OCI-LY3 (cell line): ENCODE results near the gene TAS2R39.

ENCODE experiments used
- H2AFZ ChIP-seq: fragments of 200-600, 300-600 bp; shearing (Covaris generic); 2 replicates; pipeline ENCODE4 v1.6.0; 2014; ENCODE audit warnings: antibody characterized with exemption, low read depth, low read length
- H3K27ac ChIP-seq: fragments of 200-600, 300-600 bp; sonication (generic); 2 replicates; pipeline ENCODE4 v1.5.1; 2014; ENCODE audit warnings: mild to moderate bottlenecking, low read length, moderate library complexity, mixed read lengths
- H3K27me3 ChIP-seq: fragments of 200-600, 300-600 bp; sonication (generic); 2 replicates; pipeline ENCODE4 v1.6.1; 2014; ENCODE audit warnings: low read depth, low read length, mixed read lengths
- H3K36me3 ChIP-seq: fragments of 200-600, 300-600 bp; sonication (generic); replicated peaks from 2 replicates; pipeline ENCODE3; 2014; ENCODE audit warnings: low read depth, low read length, mixed read lengths
- H3K4me1 ChIP-seq: fragments of 300-600, 200-600 bp; sonication (generic); 2 replicates; pipeline ENCODE4 v1.6.1; 2014; ENCODE audit warnings: low read length, mixed read lengths
- H3K4me2 ChIP-seq: fragments of 200-600, 300-600 bp; sonication (generic); 2 replicates; pipeline ENCODE4 v1.6.1; 2014; ENCODE audit warnings: low read length, mixed read lengths
- H3K4me3 ChIP-seq: fragments of 300-600, 200-600 bp; sonication (generic); 2 replicates; pipeline ENCODE4 v1.5.1; 2014; ENCODE audit warnings: antibody characterized with exemption, mild to moderate bottlenecking, low read length, moderate library complexity
- H3K79me2 ChIP-seq: fragments of 300-600, 200-600 bp; shearing (Covaris generic); 2 replicates; pipeline ENCODE4 v1.6.1; 2014; ENCODE audit warnings: mild to moderate bottlenecking, low read length, mixed read lengths
- H3K9ac ChIP-seq: fragments of 300-600, 200-600 bp; shearing (Covaris generic); 2 replicates; pipeline ENCODE4 v1.6.0; 2014; ENCODE audit warnings: mild to moderate bottlenecking, low read length, moderate library complexity
- H3K9me3 ChIP-seq: fragments of 200-600, 300-600 bp; shearing (Covaris generic); 2 replicates; pipeline ENCODE4 v1.6.1; 2014; ENCODE audit warnings: low read length, mixed read lengths; ENCODE audit not compliant: insufficient read depth
- H4K20me1 ChIP-seq: fragments of 200-600, 300-600 bp; sonication (generic); 2 replicates; pipeline ENCODE4 v1.6.1; 2016; ENCODE audit warnings: low read length, mixed read lengths; ENCODE audit not compliant: insufficient read depth
- EZH2phosphoT487 ChIP-seq: fragments of 200-600 bp; shearing (Covaris generic); IDR thresholded peaks from 2 replicates; pipeline ENCODE4 v1.6.1; 2018; ENCODE audit warnings: antibody characterized with exemption, mixed run types, low read depth
- TF ChIP-seq, protein P1 (sequence below): fragments of 200-600, 300-600 bp; sonication (generic); IDR thresholded peaks from 2 replicates; pipeline ENCODE4 v1.5.1; 2014; ENCODE audit warnings: antibody characterized with exemption, low read length, low read depth

The TAS2R39 gene

DNA sequence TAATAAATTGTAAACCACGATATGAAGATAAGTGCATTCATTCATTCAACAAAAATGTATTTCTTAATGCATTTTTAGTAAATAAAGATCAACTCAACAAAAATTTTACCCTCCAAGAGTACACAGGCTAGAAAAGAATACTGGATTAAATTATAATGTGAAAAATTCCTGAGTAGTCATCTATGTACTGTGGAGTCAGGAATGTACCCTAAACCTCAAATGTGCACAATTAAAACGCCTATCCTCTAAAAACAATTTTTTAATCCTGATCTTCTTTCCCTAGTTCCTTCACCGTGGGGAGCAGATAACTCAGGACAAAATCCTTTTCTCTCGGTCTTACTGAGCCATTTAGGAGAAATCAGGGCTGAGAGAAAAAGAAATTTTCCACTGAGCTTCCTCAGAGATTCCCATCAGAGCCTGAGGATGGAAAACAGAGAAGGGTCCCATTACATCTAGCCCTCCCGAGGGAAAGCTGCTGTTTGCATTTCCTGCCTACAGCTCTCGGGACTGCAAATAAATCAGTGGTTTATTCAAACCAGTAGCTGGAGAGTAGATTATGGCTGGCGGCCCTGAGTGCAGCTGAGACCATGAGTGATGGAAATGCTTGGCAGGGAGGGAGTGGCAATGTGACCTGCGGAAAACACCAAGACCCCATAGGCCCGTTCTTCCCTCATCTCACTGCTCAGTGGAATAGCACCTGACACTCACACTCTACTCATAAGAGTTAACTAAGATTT is 46.0 kb downstream of the TAS2R39 start:
- H3K4me1 ChIP-seq: no peaks in the 10 kb centered on the region
- no peaks in the 10 kb centered on the region for H3K79me2 ChIP-seq
- H3K4me2 ChIP-seq: no peak overlapping the region
- H3K9ac ChIP-seq: no peak overlapping the region
- H4K20me1 ChIP-seq: no peaks in the 10 kb centered on the region
- H3K27me3 ChIP-seq: peaks cover 23% of the 10 kb centered on the region
- no peak overlapping the region for H3K27ac ChIP-seq
- TF ChIP-seq EZH2phosphoT487: no peak
- TF ChIP-seq, protein P1, sequence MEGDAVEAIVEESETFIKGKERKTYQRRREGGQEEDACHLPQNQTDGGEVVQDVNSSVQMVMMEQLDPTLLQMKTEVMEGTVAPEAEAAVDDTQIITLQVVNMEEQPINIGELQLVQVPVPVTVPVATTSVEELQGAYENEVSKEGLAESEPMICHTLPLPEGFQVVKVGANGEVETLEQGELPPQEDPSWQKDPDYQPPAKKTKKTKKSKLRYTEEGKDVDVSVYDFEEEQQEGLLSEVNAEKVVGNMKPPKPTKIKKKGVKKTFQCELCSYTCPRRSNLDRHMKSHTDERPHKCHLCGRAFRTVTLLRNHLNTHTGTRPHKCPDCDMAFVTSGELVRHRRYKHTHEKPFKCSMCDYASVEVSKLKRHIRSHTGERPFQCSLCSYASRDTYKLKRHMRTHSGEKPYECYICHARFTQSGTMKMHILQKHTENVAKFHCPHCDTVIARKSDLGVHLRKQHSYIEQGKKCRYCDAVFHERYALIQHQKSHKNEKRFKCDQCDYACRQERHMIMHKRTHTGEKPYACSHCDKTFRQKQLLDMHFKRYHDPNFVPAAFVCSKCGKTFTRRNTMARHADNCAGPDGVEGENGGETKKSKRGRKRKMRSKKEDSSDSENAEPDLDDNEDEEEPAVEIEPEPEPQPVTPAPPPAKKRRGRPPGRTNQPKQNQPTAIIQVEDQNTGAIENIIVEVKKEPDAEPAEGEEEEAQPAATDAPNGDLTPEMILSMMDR: no peak
- H3K4me3 ChIP-seq: no peak overlapping the region
- no peaks in the 10 kb centered on the region for H3K9me3 ChIP-seq
- no peak overlapping the region for H2AFZ ChIP-seq
- no peaks in the 10 kb centered on the region for H3K36me3 ChIP-seq

DNA sequence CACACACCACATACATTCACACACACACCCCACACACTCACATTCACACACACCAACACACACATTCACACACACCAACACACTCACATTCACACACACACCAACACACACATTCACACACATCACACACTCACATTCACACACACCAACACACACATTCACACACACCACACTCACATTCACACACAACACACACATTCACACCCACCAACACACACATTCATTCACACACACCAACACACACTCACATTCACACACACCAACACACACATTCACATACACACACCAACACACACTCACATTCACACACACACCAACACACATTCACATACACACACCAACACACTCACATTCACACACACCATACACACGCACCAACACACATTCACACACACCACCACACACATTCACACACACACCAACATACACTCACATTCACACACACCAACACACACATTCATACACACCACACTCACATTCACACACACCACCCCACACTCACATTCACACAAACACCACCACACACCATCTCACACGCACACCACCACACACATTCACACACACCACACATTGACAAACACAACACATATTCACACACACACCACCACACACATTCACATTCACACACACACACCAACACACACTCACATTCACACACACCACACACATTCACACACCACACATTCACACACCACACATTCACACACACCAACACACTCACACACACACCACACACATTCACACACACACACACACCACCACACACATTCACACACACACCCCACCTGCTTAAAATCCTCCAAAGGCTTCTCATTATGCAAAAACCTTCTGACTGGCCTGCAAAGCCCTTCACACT is 47.6 kb downstream of the TAS2R39 start:
- no peak overlapping the region for H3K4me2 ChIP-seq
- no peak overlapping the region for H2AFZ ChIP-seq
- H4K20me1 ChIP-seq: no peaks in the 10 kb centered on the region
- H3K27me3 ChIP-seq: peaks cover 26% of the 10 kb centered on the region; the same call in 1 of the 2 replicates
- no peak overlapping the region for H3K4me3 ChIP-seq
- TF ChIP-seq, protein P1: no peak
- no peaks in the 10 kb centered on the region for H3K36me3 ChIP-seq
- H3K4me1 ChIP-seq: no peaks in the 10 kb centered on the region
- H3K27ac ChIP-seq: no peak overlapping the region
- H3K9me3 ChIP-seq: 0 out of 2 replicates have a peak, but pooled peaks cover 1% of the 10 kb centered on the region
- H3K79me2 ChIP-seq: no peaks in the 10 kb centered on the region
- H3K9ac ChIP-seq: no peak overlapping the region
